NCI-H2029 (cell line): ENCODE measurements around the gene SPON1.
A peak's percentile ranks its signal among the peaks of the same experiment; 100 is the strongest.
"Not testable (repeated sequence)": the region's sequence is repeated elsewhere in the genome, so short reads cannot be mapped to it uniquely, and the experiment has no call there.

Source experiments
- DNase-seq: peaks from one replicate; lab custom pipeline; 2025; lab: John Stamatoyannopoulos, UW

SPON1 gene

DNA sequence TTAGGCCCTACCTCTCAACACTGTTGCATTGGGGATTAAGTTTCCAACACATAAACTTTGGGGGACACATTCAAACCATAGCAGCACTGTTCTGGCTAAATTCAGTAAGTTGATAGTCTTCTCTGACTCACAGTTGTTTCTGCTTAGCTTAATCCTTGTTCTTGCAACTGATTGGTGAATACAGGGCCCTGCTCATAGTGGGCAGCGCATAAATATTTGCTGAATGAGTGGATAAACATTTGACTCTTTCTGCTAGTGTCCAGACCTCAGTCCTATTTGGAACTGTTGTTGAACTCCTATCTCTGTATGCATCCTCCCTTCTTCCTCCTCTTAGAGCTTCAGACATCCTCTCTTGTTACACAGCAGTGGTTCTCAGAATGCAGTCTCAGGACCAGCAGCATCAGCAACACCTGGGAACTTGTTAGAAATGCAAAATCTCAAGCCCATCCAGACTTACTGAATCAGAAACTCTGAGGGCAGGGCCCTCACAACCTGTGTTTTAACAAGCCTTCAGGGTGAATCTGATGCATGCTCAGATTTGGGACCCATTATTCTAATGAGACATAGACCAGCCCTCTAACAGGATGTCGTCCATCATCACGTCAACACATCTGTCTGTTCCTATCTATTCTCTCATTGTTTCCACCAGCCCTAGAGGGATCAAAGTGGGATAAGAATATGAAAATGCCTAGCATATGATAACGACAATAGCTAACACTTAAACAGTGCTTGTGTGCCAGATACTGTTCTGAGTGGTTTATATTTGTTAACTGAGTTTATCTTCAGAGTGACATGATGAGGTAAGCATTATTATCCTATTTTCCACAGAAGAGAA, 22.3 kb downstream of the SPON1 start:
- no peak for DNase-seq

DNA sequence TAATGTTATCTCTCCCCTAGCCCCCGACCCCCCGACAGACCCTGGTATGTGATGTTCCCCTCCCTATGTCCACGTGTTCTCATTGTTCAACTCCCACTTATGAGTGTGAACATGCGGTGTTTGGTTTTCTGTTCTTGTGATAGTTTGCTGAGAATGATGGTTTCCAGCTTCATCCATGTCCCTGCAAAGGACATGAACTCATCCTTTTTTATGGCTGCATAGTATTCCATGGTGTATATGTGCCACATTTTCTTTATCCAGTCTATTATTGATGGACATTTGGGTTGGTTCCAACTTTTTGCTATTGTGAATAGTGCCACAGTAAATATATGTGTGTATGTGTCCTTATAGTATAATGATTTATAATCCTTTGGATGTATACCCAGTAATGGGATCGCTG, 24.2 kb downstream of the SPON1 start:
- DNase-seq: not testable (repeated sequence)

- DNase-seq: not testable (repeated sequence)
Measured at GRCh38 chr11:13992158-13992856, 29.8 kb downstream of the SPON1 start.

- no peak for DNase-seq
Measured at GRCh38 chr11:13993096-13993765, 30.7 kb downstream of the SPON1 start.

DNA sequence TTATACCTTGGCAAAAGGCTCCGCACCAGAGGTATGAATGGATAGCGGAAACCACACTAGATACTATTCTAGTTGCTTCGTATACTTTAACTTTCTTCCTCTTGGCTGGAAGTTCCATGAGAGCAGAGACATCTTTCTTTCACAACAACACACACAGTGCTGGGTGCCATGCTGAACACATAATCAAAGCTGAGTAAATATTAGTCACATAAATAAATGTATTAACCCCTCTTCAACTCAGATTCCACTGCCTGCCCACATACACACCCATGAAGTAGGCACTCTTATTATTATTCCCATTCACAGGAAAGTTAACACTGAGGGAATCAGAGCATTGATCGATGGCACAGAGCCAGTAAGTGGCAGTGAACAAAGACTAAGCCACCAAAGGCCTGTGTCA, 35.4 kb downstream of the SPON1 start:
- DNase-seq: no peak

DNA sequence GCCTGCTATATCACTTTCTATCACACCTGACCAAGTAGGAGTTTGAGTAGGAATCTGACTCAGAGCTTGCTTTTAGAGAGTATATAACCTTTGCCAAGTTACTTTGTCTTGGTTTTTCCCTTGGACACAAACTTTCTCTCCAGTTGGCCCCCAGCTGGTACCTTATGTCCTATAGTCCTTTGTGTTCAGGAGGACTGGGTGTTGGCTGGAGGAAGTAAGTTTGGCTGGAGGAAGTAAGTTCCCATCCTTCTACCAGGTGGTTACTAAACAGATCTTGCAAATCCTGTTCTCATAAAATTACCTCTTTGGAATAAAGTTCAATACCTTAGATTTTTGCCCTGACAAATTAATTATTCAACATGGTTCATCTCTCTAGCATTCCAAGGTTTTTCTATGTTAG, 37.2 kb downstream of the SPON1 start:
- DNase-seq: no peak

GRCh38 chr11:14001597-14001996, 39.1 kb downstream of the SPON1 start:
- DNase-seq: no peak

- no peak for DNase-seq
Measured at GRCh38 chr11:14007566-14007965, 45.0 kb downstream of the SPON1 start.

GRCh38 chr11:14010665-14011064, 48.1 kb downstream of the SPON1 start:
- no peak for DNase-seq

DNA sequence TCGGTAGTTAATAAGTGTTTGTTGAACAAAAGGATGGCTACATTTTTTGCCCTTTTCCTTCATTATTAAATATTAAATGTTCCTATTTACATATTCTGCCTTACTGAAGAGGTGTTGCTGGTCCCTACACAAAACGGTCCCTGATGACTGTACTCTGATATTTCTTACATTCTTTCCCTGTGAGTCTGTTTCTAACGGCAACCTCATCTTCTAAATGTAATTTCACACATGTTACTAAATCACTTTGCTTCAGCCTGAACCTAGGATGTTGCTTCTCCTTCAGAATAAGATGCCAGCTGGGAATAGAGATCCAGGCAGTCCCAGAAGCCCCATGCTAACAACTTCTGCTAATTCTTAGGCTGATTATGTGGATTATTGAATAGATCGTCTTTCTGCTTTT, 50.3 kb downstream of the SPON1 start:
- no peak for DNase-seq

- no peak for DNase-seq
Measured at GRCh38 chr11:14015711-14016110, 53.2 kb downstream of the SPON1 start.

DNA sequence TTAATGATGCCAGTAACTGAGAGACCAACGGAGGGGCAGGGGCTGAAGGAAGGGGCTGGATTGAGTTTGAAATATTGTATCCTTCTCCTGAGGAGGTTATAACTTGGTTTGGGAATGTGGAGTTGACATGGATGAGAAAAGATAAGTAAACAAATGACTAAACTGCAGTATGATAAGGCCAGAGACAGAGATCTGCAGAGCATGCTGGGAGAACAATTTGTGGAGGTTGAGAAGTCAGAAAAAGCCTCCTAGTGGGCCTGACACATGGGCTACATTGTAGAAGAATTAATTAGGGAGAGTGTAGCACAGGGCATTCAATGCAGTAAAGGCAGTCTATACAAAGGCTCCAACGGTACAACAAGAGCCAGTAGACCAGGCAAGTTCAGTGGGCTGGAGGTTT, 55.9 kb downstream of the SPON1 start:
- no peak for DNase-seq

GRCh38 chr11:14021738-14022137, 59.2 kb downstream of the SPON1 start:
- DNase-seq: no peak

DNA sequence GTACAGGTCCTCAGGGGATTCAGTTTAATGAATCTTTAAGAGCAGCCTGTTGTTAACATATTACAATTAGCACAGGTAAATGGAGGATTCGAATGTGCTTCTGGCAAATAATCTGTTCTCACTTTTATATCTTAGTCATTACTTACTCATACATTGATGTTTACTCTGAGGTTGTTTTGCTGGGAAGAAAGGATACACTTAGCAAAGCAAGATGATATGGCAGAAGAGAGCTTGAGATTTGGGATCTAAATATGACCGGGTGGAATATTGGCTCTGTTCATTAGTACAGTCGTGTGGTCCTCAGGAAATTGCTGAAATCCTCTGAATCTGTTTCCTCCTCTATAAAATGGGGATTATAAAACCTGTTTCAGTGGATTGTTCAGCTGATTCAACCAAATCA, 59.7 kb downstream of the SPON1 start:
- no peak for DNase-seq

DNA sequence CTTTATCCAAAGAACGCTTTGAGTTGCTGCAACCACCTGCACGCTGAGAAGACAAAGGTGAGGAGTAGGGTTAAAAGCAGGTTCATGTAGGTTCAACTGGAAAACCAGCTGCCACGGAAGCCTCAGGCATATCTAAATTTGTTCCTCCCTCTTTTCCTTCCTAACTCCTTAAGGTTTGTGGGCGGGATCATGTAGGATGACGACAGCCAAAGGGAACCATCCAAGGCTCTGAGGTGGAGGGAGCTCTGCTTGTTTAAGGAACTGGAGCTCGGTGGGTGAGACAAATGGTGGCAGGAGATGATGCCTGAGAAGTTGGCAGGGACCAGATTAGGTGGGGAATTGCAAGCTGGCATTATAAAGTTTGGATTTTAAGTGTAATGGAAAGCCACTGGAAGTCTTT, 60.3 kb downstream of the SPON1 start:
- no peak for DNase-seq

DNA sequence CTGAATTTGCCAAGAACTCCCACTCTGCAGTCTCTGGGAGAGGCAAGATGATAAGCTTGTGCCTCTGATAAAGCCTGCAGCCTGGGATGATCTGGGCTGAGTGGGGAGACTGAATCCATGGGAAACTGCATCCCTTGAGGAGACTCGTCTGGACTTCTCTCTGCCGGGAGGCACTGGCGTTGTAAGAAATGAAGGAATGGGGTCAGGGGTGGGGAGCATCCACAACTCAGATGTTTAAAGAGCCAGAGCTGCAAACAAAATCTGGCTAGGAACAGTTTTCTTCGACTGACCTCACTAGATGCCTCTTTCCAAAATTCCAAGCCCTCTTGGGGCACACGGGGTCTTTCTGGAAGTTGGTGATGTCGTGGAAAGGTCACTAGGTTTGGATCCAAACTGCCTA, 64.4 kb downstream of the SPON1 start:
- no peak for DNase-seq

- DNase-seq: no peak
Measured at GRCh38 chr11:14027525-14027924, 65.0 kb downstream of the SPON1 start.

DNA sequence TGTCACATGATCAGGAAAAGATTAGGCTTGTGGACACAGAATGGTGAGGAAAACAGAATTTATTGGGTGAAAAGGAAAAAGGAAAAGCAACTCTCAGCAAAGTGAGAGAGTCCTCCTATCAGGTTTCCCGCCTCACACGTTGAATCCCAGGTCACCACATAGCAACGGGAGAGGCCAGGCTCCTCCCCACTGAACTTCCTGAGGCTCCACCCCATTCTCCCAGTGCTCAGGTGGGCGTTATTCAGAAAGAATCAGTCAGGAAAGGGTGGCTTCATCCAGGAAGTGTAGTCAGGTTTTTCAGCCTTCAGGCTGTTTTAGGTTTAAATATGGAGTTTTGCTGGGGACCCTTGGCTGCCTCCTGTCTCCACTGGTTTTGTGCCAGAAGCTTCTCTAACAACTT, 66.9 kb downstream of the SPON1 start:
- DNase-seq: peak; percentile 62

GRCh38 chr11:14029971-14030920, 67.7 kb downstream of the SPON1 start:
- peak; percentile 75 for DNase-seq

- DNase-seq: not testable (repeated sequence)
Measured at GRCh38 chr11:14035526-14035925, 73.0 kb downstream of the SPON1 start.

- no peak for DNase-seq
Measured at GRCh38 chr11:14036469-14036868, 73.9 kb downstream of the SPON1 start.

- no peak for DNase-seq
Measured at GRCh38 chr11:14041040-14041439, 78.5 kb downstream of the SPON1 start.
